HG03565 (cell line): ENCODE data around the gene GLIPR1.
"Not testable (repeated sequence)": the region's sequence is repeated elsewhere in the genome, so short reads cannot be mapped to it uniquely, and the experiment has no call there.

Source experiments
- ATAC-seq: cut with Tn5 transposase; IDR thresholded peaks from one replicate; pipeline ENCODE4 v1.9.1; 2021; ENCODE audit warnings: mild to moderate bottlenecking, moderate library complexity; ENCODE audit not compliant: unreplicated experiment

GLIPR1 gene

GRCh38 chr12:75480469-75480949, at the start of gene GLIPR1:
TSS of gene GLIPR1 (plus strand) at chr12:75480755. CDS start at chr12:75480881, 126 bp downstream.
- ATAC-seq = peak; percentile 90

GRCh38 chr12:75432924-75433323, 47.6 kb upstream of the GLIPR1 start:
- no peak for ATAC-seq

GRCh38 chr12:75437564-75437963, 43.0 kb upstream of the GLIPR1 start:
- ATAC-seq = no peak

GRCh38 chr12:75438059-75438754, 42.3 kb upstream of the GLIPR1 start:
- no peak for ATAC-seq

GRCh38 chr12:75439048-75439447, 41.5 kb upstream of the GLIPR1 start:
- no peak for ATAC-seq

GRCh38 chr12:75439930-75440329, 40.6 kb upstream of the GLIPR1 start:
- ATAC-seq = no peak

- not testable (repeated sequence) for ATAC-seq
These were observed 38.7 kb upstream of the GLIPR1 start for GRCh38 chr12:75441687-75442449.

- ATAC-seq = not testable (repeated sequence)
These were observed 38.1 kb upstream of the GLIPR1 start for GRCh38 chr12:75442454-75442853.

- no peak for ATAC-seq
These were observed 36.8 kb upstream of the GLIPR1 start for GRCh38 chr12:75443709-75444108.

GRCh38 chr12:75444429-75445136, 36.0 kb upstream of the GLIPR1 start:
- no peak for ATAC-seq

- ATAC-seq = not testable (repeated sequence)
These were observed 35.4 kb upstream of the GLIPR1 start for GRCh38 chr12:75445137-75445507.

- ATAC-seq = no peak
These were observed 33.7 kb upstream of the GLIPR1 start for GRCh38 chr12:75446857-75447256.

GRCh38 chr12:75447691-75448393, 32.7 kb upstream of the GLIPR1 start:
- ATAC-seq = no peak

GRCh38 chr12:75452675-75453330, 27.8 kb upstream of the GLIPR1 start:
- ATAC-seq = no peak

- no peak for ATAC-seq
These were observed 24.7 kb upstream of the GLIPR1 start for GRCh38 chr12:75455839-75456238.

- no peak for ATAC-seq
These were observed 23.4 kb upstream of the GLIPR1 start for GRCh38 chr12:75457191-75457590.

GRCh38 chr12:75457866-75458265, 22.7 kb upstream of the GLIPR1 start:
- ATAC-seq = not testable (repeated sequence)

- ATAC-seq = no peak
These were observed 20.8 kb upstream of the GLIPR1 start for GRCh38 chr12:75459755-75460154.

GRCh38 chr12:75460204-75460603, 20.4 kb upstream of the GLIPR1 start:
- no peak for ATAC-seq
